Peyer's patch (tissue), 4 donors: ENCODE results near the gene KMO.

Experiments
- POLR2A ChIP-seq, 2 donors: fragments of 450-650 bp; IDR thresholded peaks; one replicate each; pipeline ENCODE4 v1.5.1; 2017; ENCODE audit warnings: antibody characterized with exemption in 2 of 2, mild to moderate bottlenecking in 2 of 2, moderate library complexity in 2 of 2
- TF ChIP-seq, protein P1 (sequence below), 6 experiments: fragments of 450-650 bp in 4 of 6; fragments of 200-600 bp in 2 of 6; sonication (generic) in 1 of 6; IDR thresholded peaks; one replicate each; pipeline ENCODE4 v1.5.1; 2017 to 2019; ENCODE audit warnings: antibody characterized with exemption in 6 of 6, mild to moderate bottlenecking in 3 of 6, moderate library complexity in 1 of 6

DNA sequence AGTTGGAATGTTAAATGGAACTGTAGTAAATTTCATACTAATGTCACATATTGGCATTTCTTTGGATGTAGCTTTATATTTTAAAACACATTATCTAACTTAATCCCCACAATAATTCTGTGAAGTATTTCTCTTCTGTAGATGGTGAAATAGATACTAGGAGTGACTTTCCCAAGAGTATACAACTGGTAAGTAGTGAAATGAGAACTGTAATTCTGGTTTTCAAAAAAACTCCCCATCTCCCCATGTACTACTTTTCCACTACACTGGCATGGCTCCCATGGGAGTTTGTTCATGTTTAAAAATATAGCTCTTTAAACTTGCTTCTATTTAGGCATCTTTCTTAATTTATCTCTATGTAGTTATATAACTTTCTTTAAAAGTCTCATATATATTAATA lies 97.8 kb downstream of the KMO start:
- no peak for TF ChIP-seq POLR2A (IDR thresholded peaks at IDR 0.05)
- TF ChIP-seq, protein P1, sequence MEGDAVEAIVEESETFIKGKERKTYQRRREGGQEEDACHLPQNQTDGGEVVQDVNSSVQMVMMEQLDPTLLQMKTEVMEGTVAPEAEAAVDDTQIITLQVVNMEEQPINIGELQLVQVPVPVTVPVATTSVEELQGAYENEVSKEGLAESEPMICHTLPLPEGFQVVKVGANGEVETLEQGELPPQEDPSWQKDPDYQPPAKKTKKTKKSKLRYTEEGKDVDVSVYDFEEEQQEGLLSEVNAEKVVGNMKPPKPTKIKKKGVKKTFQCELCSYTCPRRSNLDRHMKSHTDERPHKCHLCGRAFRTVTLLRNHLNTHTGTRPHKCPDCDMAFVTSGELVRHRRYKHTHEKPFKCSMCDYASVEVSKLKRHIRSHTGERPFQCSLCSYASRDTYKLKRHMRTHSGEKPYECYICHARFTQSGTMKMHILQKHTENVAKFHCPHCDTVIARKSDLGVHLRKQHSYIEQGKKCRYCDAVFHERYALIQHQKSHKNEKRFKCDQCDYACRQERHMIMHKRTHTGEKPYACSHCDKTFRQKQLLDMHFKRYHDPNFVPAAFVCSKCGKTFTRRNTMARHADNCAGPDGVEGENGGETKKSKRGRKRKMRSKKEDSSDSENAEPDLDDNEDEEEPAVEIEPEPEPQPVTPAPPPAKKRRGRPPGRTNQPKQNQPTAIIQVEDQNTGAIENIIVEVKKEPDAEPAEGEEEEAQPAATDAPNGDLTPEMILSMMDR (IDR thresholded peaks at IDR 0.05) = no peak
